HepG2 (cell line): Measurements from ENCODE around the gene BRD3. TPM values are rescaled to one million over a fixed set of nuclear protein-coding genes. Genes with fewer than 3 reads are reported as not detected.
A peak's percentile ranks its signal among the peaks of the same experiment; 100 is the strongest.

Experiments
- CBX5 ChIP-seq: sonication (generic); formaldehyde crosslinking; IDR thresholded peaks from 2 replicates; pipeline ENCODE4 v1.4.0; 2020; ENCODE audit warnings: missing genetic modification reagents, borderline replicate concordance
- GATA4 ChIP-seq: sonication (generic); IDR thresholded peaks from 2 replicates; pipeline ENCODE4 v1.6.1; 2016; ENCODE audit warnings: antibody characterized with exemption, low read depth, borderline replicate concordance
- GLI4 ChIP-seq: sonication (generic); formaldehyde crosslinking; IDR thresholded peaks from 2 replicates; pipeline ENCODE4 v1.5.1; 2020; ENCODE audit warnings: missing genetic modification reagents, mild to moderate bottlenecking, moderate library complexity, borderline replicate concordance
- HNRNPUL1 ChIP-seq: fragments of 200-400 bp; formaldehyde crosslinking; IDR thresholded peaks from 2 replicates; pipeline ENCODE4 v1.6.1; 2017; ENCODE audit warnings: low read depth, mild to moderate bottlenecking, low read length, moderate library complexity
- IKZF4 ChIP-seq: sonication (generic); formaldehyde crosslinking; IDR thresholded peaks from 2 replicates; pipeline ENCODE4 v1.5.1; 2020; ENCODE audit warnings: borderline replicate concordance, mild to moderate bottlenecking, low read depth, missing genetic modification reagents; ENCODE audit errors: not compliant biosample characterization
- KDM6A ChIP-seq: IDR thresholded peaks from 2 replicates; pipeline ENCODE4 v1.6.1; 2016; ENCODE audit warnings: low read depth
- PHF21A ChIP-seq: sonication (generic); formaldehyde crosslinking; IDR thresholded peaks from 2 replicates; pipeline ENCODE4 v1.5.0; 2020; ENCODE audit warnings: mild to moderate bottlenecking, missing genetic modification reagents
- PRMT3 ChIP-seq: sonication (generic); formaldehyde crosslinking; IDR thresholded peaks from 2 replicates; pipeline ENCODE4 v1.8.1; 2022; ENCODE audit warnings: low read depth, mild to moderate bottlenecking, moderate library complexity, missing genetic modification reagents, borderline replicate concordance
- ZBTB21 ChIP-seq: sonication (generic); formaldehyde crosslinking; IDR thresholded peaks from 2 replicates; pipeline ENCODE4 v1.4.0; 2020; ENCODE audit warnings: missing genetic modification reagents
- ZBTB4 ChIP-seq: sonication (generic); formaldehyde crosslinking; IDR thresholded peaks from 2 replicates; pipeline ENCODE4 v1.4.0; 2020; ENCODE audit warnings: missing genetic modification reagents, mild to moderate bottlenecking, borderline replicate concordance
- ZKSCAN1 ChIP-seq: fragments of 150-350 bp; IDR thresholded peaks from 2 replicates; pipeline ENCODE4 v1.6.1; 2014; ENCODE audit warnings: low read length
- ZNF256 ChIP-seq: sonication (generic); formaldehyde crosslinking; conservative IDR thresholded peaks from 2 replicates; pipeline ENCODE4 v1.4.0; 2020; ENCODE audit warnings: missing genetic modification reagents
- ZNF331 ChIP-seq: sonication (generic); formaldehyde crosslinking; IDR thresholded peaks from 2 replicates; pipeline ENCODE4 v1.4.0; 2020; ENCODE audit warnings: missing genetic modification reagents
- ZNF441 ChIP-seq: sonication (generic); formaldehyde crosslinking; IDR thresholded peaks from 2 replicates; pipeline ENCODE4 v1.7.0; 2021; ENCODE audit warnings: missing genetic modification reagents, borderline replicate concordance
- ZNF564 ChIP-seq: sonication (generic); formaldehyde crosslinking; IDR thresholded peaks from 2 replicates; pipeline ENCODE4 v1.8.1; 2023; ENCODE audit warnings: mild to moderate bottlenecking, missing genetic modification reagents
- ZNF670 ChIP-seq: sonication (generic); formaldehyde crosslinking; IDR thresholded peaks from 2 replicates; pipeline ENCODE4 v1.8.0; 2022; ENCODE audit warnings: mild to moderate bottlenecking, missing genetic modification reagents, borderline replicate concordance
- ZNF691 ChIP-seq: sonication (generic); formaldehyde crosslinking; IDR thresholded peaks from 2 replicates; pipeline ENCODE4 v1.4.0; 2020; ENCODE audit warnings: missing genetic modification reagents, low read depth, mild to moderate bottlenecking, borderline replicate concordance
- ZNF792 ChIP-seq: IDR thresholded peaks from 2 replicates; pipeline ENCODE4 v1.6.1; 2016
- ZNF83 ChIP-seq: sonication (generic); formaldehyde crosslinking; IDR thresholded peaks from 2 replicates; pipeline ENCODE4 v1.4.0; 2020; ENCODE audit warnings: missing genetic modification reagents, mild to moderate bottlenecking, borderline replicate concordance
- polyA plus RNA-seq, 8 experiments: library from polyadenylated mRNA; depleted of rRNA in 3 of 8; stranded (reverse) in 7 of 8; unstranded in 1 of 8; fragments of >200 nt; fragmentation: Illumina TruSeq in 4 of 8; extraction: Trizol in 4 of 8; gene quantifications; 2 replicates each; pipeline versions ENCODE4 v1.2.1 to v1.2.3, GENCODE V29; 2011 to 2016; ENCODE audit warnings: low read depth in 4 of 8, missing spikeins in 1 of 8, mixed read lengths in 1 of 8; ENCODE audit not compliant: insufficient read depth in 1 of 8
- total RNA-seq, 5 experiments: library from RNA; depleted of rRNA; stranded (reverse); fragments of >200 nt; fragmentation: Illumina TruSeq; extraction: Trizol; gene quantifications; 2 replicates each; pipeline ENCODE4 v1.2.3, GENCODE V29; 2016; ENCODE audit warnings: low read depth in 1 of 5
- TF ChIP-seq, protein P1 (sequence below), 2 experiments: sonication (generic) in 1 of 2; formaldehyde crosslinking in 1 of 2; IDR thresholded peaks; 2 replicates each; pipeline versions ENCODE4 v1.4.0 to v1.6.1; 2018 to 2020; ENCODE audit warnings: missing genetic modification reagents in 2 of 2, borderline replicate concordance in 1 of 2, low read depth in 1 of 2, mild to moderate bottlenecking in 1 of 2, missing biosample characterization in 1 of 2
- TF ChIP-seq, protein P2 (sequence below): sonication (generic); formaldehyde crosslinking; IDR thresholded peaks from 2 replicates; pipeline ENCODE4 v1.4.0; 2020; ENCODE audit warnings: mild to moderate bottlenecking, low read depth, missing genetic modification reagents

The BRD3 gene
- total and polyA plus RNA-seq, 2 of the 13 experiments (the other 11 are each of a cell fraction or from before 2014, with no cell fraction given) = 5.9 to 12.9 TPM

DNA sequence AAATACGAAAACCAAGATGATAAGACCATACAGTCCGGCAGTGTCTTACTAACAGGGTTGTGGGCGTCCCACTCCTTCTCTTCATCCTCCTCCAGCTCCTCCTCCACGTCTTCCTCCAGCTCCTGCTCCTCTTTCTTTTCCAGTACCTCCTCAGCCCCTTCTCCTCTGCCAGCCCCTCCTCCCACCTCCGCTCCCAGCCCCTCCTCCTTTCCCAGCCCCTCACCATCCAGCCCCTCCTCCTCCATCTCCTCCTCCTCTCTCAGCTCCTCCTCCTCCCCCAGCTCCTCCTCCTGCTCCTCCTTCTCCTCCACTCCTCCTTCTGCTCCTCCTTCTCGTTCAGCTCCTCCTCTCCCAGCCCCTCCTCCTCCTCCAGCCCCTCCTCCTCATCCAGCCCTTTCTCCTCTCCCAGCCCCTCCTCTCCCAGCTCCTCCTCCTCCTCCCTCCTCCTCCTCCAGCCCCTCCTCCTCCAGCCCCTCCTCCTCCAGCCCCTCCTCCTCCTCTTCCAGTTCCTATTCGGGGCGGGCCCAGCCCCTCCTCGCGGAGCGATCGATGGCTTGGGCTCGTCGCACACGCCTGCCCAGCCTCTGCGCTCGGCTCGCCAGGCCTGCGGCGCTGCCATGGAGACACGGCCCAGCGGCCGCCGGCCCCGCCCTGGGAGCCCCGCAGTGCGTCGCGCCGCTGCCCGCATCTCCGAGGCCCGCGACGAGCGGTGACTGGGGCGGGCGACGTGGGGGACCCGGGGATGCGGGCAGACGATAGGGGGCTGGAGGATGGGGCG, 42.8 kb downstream of the BRD3 start, which contains the start of gene BRD3OS (continued):
- no peak for TF ChIP-seq ZNF83 (CRISPR knock-in tag)
- no peak for TF ChIP-seq CBX5 (CRISPR knock-in tag)
- TF ChIP-seq, protein P1, sequence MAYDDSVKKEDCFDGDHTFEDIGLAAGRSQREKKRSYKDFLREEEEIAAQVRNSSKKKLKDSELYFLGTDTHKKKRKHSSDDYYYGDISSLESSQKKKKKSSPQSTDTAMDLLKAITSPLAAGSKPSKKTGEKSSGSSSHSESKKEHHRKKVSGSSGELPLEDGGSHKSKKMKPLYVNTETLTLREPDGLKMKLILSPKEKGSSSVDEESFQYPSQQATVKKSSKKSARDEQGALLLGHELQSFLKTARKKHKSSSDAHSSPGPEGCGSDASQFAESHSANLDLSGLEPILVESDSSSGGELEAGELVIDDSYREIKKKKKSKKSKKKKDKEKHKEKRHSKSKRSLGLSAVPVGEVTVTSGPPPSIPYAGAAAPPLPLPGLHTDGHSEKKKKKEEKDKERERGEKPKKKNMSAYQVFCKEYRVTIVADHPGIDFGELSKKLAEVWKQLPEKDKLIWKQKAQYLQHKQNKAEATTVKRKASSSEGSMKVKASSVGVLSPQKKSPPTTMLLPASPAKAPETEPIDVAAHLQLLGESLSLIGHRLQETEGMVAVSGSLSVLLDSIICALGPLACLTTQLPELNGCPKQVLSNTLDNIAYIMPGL (CRISPR knock-in tag; IDR thresholded peaks at IDR 0.05; ENCODE audit: borderline replicate concordance in 1 of 2, low read depth in 1 of 2) = peak; percentile 32 to 56; a peak in 1 of 4 replicates
- peak; percentile 61; the same call in 1 of the 2 replicates for TF ChIP-seq ZNF691
- peak; percentile 34 for TF ChIP-seq IKZF4 (CRISPR knock-in tag)
- peak; percentile 57 for TF ChIP-seq ZNF331 (CRISPR knock-in tag)
- no peak for TF ChIP-seq ZNF256
- no peak for TF ChIP-seq KDM6A (CRISPR knock-in tag)
- TF ChIP-seq GATA4 = no peak
- no peak for TF ChIP-seq GLI4
- no peak for TF ChIP-seq ZKSCAN1
- no peak for TF ChIP-seq ZNF670
- no peak for TF ChIP-seq HNRNPUL1
- no peak for TF ChIP-seq PRMT3 (CRISPR knock-in tag)
- TF ChIP-seq ZBTB21 (CRISPR knock-in tag) = no peak
- TF ChIP-seq ZNF441 (CRISPR knock-in tag) = peak; percentile 53; the same call in 1 of the 2 replicates
- TF ChIP-seq ZNF792 = no peak
- TF ChIP-seq, protein P2, sequence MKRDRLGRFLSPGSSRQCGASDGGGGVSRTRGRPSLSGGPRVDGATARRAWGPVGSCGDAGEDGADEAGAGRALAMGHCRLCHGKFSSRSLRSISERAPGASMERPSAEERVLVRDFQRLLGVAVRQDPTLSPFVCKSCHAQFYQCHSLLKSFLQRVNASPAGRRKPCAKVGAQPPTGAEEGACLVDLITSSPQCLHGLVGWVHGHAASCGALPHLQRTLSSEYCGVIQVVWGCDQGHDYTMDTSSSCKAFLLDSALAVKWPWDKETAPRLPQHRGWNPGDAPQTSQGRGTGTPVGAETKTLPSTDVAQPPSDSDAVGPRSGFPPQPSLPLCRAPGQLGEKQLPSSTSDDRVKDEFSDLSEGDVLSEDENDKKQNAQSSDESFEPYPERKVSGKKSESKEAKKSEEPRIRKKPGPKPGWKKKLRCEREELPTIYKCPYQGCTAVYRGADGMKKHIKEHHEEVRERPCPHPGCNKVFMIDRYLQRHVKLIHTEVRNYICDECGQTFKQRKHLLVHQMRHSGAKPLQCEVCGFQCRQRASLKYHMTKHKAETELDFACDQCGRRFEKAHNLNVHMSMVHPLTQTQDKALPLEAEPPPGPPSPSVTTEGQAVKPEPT (CRISPR knock-in tag) = no peak
- no peak for TF ChIP-seq PHF21A (CRISPR knock-in tag)
- no peak for TF ChIP-seq ZBTB4 (CRISPR knock-in tag)
- TF ChIP-seq ZNF564 (CRISPR knock-in tag) = no peak
